ENCODE measurements around the gene TBC1D22A.

Gene TBC1D22A

GRCh38 chr22:47005506-47006408 is 243.3 kb downstream of the TBC1D22A start:
- DNase-seq = no peak

- DNase-seq = no peak
Measured at GRCh38 chr22:47006433-47006832, 244.0 kb downstream of the TBC1D22A start.

- no peak for DNase-seq
Measured at GRCh38 chr22:47006869-47007268, 244.4 kb downstream of the TBC1D22A start.

GRCh38 chr22:47007496-47007895 is 245.0 kb downstream of the TBC1D22A start:
- DNase-seq = no peak

- no peak for DNase-seq
Measured at GRCh38 chr22:47008208-47008885, 245.9 kb downstream of the TBC1D22A start.

GRCh38 chr22:47009304-47010101 is 247.1 kb downstream of the TBC1D22A start:
- DNase-seq = no peak

GRCh38 chr22:47010211-47010610 is 247.8 kb downstream of the TBC1D22A start:
- DNase-seq = no peak

GRCh38 chr22:47011131-47011858 is 248.8 kb downstream of the TBC1D22A start:
- DNase-seq = no peak

GRCh38 chr22:47011859-47012258 is 249.4 kb downstream of the TBC1D22A start:
- no peak for DNase-seq

GRCh38 chr22:47012589-47013370 is 250.3 kb downstream of the TBC1D22A start:
- no peak for DNase-seq

GRCh38 chr22:47013861-47014635 is 251.6 kb downstream of the TBC1D22A start:
- no peak for DNase-seq

GRCh38 chr22:47014636-47015345 is 252.3 kb downstream of the TBC1D22A start:
- DNase-seq = no peak

GRCh38 chr22:47015589-47016178 is 253.2 kb downstream of the TBC1D22A start:
- DNase-seq = no peak

- no peak for DNase-seq
Measured at GRCh38 chr22:47016631-47017030, 254.2 kb downstream of the TBC1D22A start.

GRCh38 chr22:47017245-47017644 is 254.8 kb downstream of the TBC1D22A start:
- DNase-seq = no peak

GRCh38 chr22:47018010-47018910 is 255.8 kb downstream of the TBC1D22A start:
- DNase-seq = no peak

GRCh38 chr22:47019012-47019790 is 256.8 kb downstream of the TBC1D22A start:
- DNase-seq = no peak

- peak; percentile 15 for DNase-seq
Measured at GRCh38 chr22:47020166-47020565, 257.7 kb downstream of the TBC1D22A start.

All from inflammatory macrophage treated with lipopolysaccharide for 4 hours (primary cell).